Neural cell (in vitro differentiated cells): ENCODE results near the gene LGALS3BP.

ENCODE experiments used
- CTCF ChIP-seq: fragments of 450-650 bp; IDR thresholded peaks from 2 replicates; pipeline ENCODE4 v1.5.1; 2014; ENCODE audit warnings: antibody characterized with exemption, mild to moderate bottlenecking, moderate library complexity; ENCODE audit not compliant: poor library complexity, severe bottlenecking
- POLR2AphosphoS5 ChIP-seq: IDR thresholded peaks from 2 replicates; pipeline ENCODE4 v1.6.1; 2012

- TF ChIP-seq CTCF (no peak), POLR2AphosphoS5 (no peak)
Measured at GRCh38 chr17:79023180-79023705, 43.5 kb upstream of the LGALS3BP start.
